HG02798 (cell line): Measurements from ENCODE around the gene MCM9.
"Not testable (repeated sequence)": the region's sequence is repeated elsewhere in the genome, so short reads cannot be mapped to it uniquely, and the experiment has no call there.

Experiments
- ATAC-seq: cut with Tn5 transposase; IDR thresholded peaks from one replicate; pipeline ENCODE4 v1.9.1; 2021; ENCODE audit warnings: mild to moderate bottlenecking; ENCODE audit not compliant: unreplicated experiment, poor library complexity

MCM9 gene

DNA sequence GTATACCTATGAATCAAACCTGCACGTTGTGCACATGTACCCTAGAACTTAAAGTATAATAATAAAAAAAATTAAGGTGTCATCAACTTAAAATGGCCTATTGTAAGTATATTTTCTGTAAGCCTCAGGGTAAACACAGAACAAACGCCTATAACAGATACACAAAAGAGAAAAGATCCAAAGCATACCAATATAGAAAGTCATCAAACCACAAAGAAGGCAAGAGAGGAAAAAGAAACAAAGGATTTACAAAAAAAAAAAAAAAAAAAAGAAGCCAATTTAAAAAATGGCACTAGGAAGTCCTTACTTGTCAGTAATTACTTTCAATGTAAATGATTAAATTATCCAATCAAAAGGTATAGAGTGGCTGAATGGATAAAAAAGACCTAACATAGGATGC, 65.6 kb downstream of the MCM9 start:
- no peak for ATAC-seq

DNA sequence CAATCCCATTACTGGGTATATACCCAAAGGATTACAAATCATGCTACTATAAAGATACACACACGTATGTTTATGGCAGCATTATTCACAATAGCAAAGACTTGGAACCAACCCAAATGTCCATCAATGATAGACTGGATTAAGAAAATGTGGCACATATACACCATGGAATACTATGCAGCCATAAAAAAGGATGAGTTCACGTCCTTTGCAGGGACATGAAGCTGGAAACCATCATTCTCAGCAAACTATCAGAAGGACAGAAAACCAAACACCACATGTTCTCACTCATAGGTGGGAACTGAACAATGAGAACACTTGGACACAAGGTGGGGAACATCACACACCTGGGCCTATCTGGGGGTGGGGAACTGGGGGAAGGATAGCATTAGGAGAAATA, 66.1 kb downstream of the MCM9 start:
- not testable (repeated sequence) for ATAC-seq

DNA sequence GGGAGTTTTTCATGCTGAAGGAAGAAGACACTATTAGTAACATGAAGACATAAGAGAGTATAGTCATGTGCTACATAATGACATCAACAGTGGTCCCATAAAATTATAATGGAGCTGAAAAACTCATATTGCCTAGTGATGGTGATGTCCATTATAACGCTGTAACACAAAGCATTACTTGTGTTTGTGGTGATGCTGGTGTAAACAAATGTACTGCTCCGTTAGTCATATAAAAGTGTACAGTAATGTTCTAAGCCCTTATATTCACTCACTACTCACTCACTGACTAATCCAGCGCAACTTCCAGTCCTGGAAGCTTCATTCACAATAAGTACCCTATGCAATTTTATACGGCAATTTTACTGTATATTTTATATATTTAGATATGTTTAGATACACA, 67.8 kb downstream of the MCM9 start:
- ATAC-seq = no peak

DNA sequence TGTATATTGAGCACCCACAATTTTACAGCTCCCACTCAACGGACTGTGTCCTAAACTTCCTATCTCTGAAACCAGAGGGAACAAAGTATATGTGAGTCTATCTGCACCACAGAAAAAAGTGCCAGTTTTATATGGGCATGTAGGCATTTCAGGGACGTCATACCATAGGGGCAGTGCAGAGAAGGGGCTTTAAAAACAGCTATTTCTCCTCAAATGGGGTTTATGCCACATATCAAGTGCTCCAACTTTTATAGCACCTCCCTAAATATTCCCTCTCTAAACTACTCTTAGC, 69.9 kb downstream of the MCM9 start:
- ATAC-seq = no peak

DNA sequence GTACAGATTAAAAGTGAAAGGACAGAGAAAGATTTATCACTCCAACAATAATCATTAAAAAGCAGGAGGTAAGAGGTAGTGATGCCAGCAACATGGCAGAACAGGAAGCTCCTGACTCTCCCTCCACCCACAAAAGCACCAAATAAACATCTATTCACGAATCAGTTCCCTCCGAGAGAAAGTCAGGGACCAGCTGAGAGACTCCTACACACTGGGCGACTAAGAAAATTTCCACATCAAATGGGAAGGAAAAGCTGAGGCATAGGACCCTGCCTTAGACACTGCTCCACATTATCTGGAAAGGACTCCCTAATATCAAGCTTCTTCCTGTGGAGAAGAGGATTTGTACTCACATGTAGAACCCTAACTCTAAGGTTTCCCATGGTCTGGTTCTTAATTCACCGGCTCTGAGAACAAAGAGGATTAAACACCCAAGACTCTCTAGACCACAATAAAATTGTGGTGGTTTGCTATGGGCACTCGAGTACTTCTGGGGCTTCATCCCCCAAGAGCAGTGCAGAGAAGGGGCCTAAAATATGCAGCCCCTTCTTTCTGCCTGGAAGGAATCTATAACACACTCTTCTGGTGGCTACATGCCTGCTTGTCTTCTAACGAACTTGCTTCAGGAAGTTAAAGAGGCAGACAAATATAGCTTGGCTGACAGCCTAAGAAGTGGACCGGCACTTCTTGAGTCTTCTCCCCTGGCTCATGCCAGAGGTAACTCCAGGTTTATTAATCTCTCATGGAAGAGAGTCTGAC, 70.4 kb downstream of the MCM9 start:
- no peak for ATAC-seq

DNA sequence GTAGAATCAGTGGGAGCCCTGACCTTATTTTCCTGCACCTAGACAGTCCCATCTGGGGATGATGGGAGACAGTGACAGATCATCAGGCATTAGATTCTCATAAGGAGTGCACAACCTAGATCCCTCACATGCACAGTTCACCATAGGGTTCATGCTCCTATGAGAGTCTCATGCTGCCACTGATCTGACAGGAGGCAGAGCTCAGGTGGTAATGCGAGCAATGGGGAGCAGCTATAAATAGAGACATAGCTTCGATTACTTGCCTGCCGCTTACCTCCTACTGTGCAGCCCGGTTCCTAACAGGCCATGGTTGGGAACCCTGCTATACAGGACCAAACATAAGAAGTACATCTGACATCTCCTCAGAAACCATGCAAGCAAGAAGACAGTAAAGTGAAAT, 72.5 kb downstream of the MCM9 start:
- ATAC-seq = no peak

DNA sequence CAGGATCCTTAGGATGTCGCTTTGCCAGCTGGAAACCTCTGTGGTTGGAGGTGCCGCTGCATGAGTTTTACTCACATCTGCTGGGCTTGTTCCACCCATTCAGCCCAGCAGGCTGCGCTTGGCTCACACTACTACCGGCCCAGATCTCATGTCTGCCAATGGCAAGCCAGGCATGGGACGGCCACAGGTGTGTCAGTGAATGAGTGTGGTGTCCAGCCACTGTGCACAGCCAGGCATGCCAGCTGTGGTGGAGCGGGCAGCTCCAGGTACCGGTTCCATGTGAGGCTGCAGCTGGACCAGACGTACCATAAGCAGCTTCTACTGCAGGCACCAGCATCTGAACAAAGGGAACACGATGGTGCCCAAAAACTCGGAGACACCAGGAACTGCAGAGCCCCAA, 74.1 kb downstream of the MCM9 start:
- ATAC-seq = no peak

DNA sequence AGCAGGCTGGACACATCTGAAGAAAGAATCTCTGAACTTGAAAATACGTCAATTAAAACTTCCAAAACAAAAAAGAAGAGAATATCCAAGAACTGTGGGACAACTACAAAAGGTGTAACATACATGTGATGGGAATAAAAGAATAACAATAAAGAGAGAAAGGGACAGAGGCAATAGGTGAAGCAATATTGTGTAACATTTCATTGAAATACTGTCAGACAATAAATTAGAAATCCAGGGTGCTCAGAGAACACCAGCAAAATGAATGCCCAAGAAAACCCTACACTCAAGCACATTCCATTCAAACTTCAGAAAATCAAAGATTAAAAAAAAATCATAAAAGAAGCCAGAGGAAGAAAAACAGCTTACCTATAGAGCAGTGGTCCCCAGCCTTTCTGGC, 74.6 kb downstream of the MCM9 start:
- no peak for ATAC-seq

DNA sequence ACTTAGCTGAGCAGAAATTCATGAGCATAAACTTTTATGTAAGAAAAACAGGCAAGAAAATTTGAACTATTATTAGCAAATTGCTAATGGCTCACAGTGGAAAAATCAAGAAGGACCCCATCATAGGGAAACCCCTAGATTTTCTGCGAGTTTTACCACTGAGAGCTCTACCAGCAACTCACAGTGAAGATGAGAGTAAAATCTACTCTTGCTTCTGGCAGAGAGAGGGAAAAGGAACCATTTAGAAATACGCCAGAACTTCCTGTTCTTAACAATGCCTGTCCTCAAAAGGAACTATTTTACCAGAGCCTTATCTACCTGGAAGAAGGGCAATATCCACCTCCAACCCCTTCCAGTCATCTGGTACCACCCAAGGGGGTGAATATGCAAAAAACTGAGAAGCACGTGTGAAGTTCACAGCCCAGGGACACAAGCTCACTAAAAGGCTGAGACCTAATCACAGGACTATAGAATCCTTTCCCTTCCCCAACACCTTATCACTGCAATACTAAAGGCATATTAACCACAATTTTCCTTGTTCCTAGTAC, 75.4 kb downstream of the MCM9 start:
- no peak for ATAC-seq

DNA sequence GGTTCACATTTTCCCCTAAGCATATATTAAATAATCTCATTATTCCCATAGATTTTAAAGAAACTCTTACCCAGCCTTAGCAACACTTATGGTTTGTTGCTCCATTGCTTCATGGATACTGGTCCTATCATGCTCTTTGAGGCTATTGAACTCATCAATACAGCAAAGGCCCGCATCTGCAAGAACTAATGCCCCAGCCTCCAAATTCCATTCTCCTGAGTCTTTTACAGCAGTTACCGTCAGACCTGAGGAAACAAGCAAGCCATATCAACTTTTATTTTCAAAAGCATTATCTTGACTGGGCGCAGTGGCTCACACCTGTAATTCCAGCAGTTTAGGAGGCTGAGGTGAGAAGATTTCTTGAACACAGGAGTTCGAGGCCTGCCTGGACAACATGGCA, 78.7 kb downstream of the MCM9 start:
- no peak for ATAC-seq

DNA sequence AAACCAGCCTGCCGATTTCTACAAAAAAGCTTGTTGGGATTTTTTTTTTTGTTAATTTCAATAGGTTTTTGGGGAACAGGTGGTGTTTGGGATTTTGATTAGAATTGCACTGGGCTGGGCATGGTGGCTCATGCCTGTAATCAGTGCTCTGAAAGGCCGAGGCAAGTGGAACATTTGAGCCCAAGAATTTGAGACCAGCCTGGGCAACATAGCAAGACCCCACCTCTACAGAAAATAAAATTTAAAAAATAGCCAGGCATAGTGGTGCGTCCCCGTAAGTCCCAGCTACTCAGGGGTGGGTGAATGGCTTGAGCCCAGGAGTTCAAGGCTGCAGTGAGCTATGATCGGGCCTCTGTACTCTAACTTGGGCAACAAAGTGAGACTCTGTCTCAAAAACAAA, 81.6 kb downstream of the MCM9 start:
- ATAC-seq = no peak

DNA sequence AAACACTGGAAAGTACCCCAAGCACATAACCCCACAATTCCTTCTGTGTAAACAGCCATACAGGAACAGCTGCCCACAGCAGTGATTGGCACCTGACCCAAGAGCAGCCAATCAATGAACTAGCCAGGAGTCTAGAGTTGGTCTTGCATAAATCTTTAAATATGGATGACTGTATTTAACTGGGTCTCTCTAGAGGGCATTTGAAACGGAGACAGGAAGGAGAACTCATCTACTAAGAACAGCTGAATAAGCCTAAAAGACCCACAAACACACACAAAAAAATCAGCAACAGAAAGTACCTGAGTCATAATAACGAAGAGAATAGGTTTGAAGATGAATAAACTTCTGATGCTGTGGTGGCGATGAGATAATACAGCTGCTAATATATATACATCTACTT, 90.0 kb downstream of the MCM9 start:
- peak; percentile 60 for ATAC-seq

DNA sequence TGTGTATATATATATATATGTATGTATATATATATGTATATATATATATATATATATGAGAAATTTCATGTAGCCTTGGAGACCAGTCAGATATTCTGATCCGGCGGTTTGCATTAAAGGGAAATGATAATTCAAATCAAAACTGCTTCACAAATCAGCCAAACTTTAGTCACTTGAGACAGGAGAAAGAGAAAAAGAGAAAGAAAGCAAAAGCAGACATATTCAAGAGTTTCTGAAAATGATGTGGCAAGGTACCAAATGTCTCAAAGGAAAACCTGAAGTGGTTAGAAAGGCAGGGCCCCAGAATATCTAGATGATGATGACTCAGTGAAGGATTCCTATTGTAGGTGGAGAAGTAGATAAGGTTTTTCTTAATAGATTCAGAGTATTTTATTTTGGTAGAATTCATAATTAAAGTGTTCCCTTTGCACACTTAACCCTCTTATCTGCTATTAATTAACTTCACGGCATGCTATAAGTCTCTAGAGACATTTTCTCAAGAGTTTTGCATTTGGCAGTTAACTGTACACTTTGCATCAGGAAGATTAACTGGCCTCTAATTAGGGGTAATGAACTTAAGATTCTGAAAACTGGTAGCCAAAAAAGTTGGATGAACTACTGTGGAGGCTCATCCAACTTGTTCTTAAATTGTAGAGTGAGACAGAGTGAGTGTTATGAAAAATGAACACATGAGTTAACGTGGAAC, 91.1 kb downstream of the MCM9 start:
- peak; percentile 88 for ATAC-seq

DNA sequence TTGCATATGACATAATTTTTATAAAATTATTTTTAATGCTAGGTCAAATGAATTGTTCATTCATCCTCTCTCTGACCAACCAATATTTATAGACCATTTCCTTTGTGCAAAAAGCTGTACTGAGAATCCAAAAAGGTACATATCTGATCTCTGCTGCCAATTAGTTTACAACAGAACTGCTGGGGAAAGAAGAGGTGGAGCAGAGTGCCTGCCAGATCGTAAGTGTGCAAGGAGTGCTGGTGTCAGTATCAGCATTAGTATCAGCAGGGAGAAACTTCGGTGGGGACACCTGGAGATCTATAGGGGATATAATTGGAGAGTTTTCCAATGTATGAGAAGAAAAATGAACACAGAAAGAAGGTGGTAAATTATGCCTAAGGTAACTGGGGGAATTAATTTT, 104.3 kb downstream of the MCM9 start:
- ATAC-seq = no peak

DNA sequence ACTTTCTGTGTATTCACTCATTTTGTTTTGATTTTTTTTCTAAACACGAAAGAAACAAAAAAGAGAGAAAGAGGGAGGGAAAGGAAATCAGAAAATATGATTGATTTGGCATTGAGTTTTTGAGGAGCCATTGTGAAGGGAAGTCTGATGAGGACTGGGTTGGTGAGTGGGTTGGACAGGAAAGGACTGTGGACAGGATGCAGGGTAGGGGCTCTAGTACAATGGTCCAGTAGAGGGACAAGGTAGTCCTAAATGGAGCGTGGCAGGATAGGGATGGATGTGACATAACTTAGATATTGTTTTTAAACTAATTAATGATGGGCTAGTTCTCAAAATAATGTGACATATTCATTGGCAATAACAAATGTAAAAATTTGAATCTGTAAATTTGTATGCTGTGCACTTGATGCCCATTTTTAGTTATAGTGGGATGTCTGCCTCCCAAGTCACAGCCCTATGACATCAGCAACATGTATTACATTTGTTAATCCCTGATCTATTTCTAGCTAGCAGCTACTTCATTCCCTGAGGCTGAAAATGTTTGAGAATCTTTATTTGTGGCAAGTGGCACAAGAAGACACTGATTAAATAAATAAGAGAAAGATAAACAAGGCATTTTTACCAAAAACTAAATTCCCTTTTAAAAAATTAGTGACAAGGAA, 105.0 kb downstream of the MCM9 start:
- no peak for ATAC-seq

DNA sequence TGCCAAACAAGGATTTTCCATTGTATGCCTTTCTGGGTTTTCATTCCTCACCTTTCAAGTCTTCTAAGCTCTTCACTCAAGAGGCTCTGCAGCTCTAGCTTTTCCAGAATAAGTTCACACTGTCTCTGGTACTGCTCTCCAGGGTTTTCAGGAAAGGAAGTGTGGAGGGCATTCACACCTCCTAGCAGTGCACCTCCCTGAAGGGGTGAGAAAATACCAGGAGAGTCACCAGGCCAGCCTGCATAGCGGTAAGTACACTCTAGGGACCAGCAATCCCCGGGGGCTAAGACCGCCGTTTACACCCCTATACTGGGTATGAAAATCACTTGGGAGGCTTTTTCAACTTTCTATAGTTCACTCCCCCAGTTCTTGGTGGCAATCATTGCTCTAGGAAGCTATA, 108.9 kb downstream of the MCM9 start:
- no peak for ATAC-seq

DNA sequence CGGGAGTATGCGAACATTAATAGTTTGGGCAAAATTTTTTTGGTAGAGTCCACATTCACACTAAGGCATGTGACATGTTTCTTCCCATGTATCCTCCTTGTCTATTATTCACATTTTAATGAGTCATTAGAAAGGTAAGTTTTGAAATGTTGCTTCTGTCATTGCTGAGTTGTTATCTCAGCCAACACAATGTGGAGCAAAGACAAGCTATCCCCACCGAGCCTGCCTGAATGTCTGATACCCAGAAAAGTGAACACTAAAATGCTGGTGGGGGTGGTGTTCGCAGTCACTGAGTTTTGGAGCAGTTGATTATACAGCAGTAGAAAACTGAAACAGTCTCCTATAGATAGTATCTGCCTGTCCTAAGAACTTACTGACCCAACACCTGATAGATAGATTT, 109.3 kb downstream of the MCM9 start:
- ATAC-seq = no peak

DNA sequence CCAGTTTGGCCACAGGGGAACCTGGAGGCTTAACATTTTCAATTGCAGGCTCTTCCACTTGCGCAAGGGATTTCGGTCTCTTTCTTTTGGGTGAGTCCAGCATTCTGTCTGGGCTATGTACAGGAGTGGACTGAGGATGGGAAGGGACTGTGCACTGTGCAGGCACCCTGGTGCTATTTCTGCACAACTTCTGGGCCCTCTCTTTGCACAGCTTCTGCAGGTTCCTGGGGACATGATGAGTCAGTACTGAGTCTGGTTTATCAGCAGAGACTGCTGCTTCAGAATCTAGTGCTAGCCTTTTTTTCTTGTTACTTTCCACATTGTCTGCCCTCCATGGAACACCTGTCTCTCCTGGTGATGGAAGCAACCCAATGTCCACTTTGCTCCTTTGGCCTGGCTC, 119.5 kb downstream of the MCM9 start:
- ATAC-seq = no peak

DNA sequence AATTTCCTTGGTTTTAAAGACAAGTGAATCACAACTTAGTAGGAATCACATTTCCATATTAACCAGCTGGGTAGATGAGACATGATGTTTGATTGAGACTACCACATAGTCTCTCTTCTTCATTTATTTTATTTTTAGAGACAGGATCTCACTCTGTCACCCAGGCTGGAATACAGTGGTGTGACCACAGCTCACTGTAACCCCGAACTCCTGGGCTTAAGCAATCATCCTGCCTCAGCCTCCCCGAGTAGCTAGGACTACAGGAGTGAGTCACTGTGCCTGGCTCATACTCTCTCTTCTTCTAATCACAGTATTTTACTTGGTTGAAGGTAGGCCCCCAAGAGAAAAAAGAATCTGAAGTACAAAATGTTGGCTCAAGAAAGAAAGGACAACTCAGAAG, 121.2 kb downstream of the MCM9 start:
- ATAC-seq = no peak

DNA sequence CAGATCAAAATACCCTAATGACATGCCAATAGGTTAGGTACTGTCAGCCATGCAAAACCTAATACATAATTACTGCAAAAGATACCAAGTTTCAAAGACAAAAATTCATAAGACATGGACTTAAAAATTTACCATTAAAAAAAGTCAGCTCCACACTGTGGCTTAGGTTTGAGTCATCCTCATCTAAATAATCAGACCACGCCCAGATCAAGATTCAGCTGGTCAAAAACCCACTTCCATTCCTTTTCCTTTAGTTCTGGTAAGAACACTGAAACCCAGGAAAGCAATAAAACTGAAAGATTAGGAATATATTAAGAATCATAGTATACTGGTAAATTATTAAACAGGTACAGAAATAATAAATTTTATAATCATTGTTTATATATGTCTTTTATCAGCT, 122.0 kb downstream of the MCM9 start:
- ATAC-seq = no peak

DNA sequence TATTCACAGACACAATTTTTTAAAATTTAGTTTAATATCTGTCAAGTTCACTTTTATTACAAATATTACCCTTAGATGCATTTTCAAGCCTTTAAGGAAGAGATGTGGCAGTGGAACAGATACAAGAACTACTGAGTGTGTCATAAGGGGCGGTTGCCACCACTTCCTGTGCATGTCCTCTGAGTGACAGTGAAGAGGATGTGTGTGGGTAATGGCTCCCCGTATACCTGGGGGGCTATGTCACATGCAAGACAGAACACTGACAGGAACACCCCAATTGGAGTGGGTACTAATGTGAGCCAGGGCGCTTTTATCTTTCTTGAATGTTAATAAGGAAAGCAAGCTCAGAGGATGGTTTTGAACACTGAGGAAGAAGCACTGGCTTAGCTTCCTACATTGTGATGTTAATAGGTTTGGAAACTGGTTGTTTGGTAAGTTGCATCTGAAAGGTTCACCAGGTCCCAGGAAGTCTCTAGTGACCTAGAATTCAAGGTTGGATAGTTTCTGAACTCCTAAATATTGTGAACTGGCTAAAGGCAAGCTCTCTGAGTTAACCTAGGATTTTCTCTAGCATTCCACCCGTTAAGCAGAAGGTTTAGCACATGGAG, 124.4 kb downstream of the MCM9 start:
- peak; percentile 76 for ATAC-seq
